Measurements from ENCODE around the gene SLC17A9. TPM values are rescaled to one million over a fixed set of nuclear protein-coding genes. Genes with fewer than 3 reads are reported as not detected.

The SLC17A9 gene
- total and polyA plus RNA-seq, 10 donors = 18.8 to 95.3 (median 34.2) TPM

GRCh38 chr20:62969179-62969760 lies 16.8 kb downstream of the SLC17A9 start:
- Histone ChIP-seq H3K27ac (no peak overlapping the region), H3K9me3 (no peaks in the 10 kb centered on the region), H3K4me3 (no peak overlapping the region), H3K27me3 (replicated peaks in 1 of 7) (peaks cover 0 to 47% (median 33%) of the 10 kb centered on the region in 7 donors), H3K4me1 (peaks cover 5 to 16% (median 13%) of the 10 kb centered on the region in 6 donors), H3K36me3 (peaks cover 0 to 33% (median 8%) of the 10 kb centered on the region in 6 donors)
- WGBS, 5 donors = 48 to 61% (median 57%) methylated on average over 16 of the region's 16 CpGs
- no peak for DNase-seq
- TF ChIP-seq CTCF (IDR thresholded peaks at IDR 0.05 in 8 of 11, conservative IDR thresholded peaks at IDR 0.05 in 3 of 11) = no peak
- no peak for TF ChIP-seq POLR2AphosphoS5 (IDR thresholded peaks at IDR 0.05)
- TF ChIP-seq POLR2A (IDR thresholded peaks at IDR 0.05) = no peak
- intact Hi-C loops (cut with DNase I; ENCODE audit: low total_unique reads) = no loop called here

- no peak for DNase-seq
- intact Hi-C loops (cut with DNase I; ENCODE audit: low total_unique reads) = no loop called here
- Histone ChIP-seq H3K27me3 (replicated peaks in 1 of 7) (peaks cover 0 to 53% (median 40%) of the 10 kb centered on the region in 7 donors), H3K9me3 (no peaks in the 10 kb centered on the region), H3K4me3 (no peak overlapping the region), H3K36me3 (peaks cover 0 to 26% (median 3%) of the 10 kb centered on the region in 6 donors), H3K4me1 (peaks cover 5 to 16% (median 13%) of the 10 kb centered on the region in 6 donors), H3K27ac (no peak overlapping the region)
- 73 to 87% (median 83%) methylated on average over 8 of the region's 8 CpGs for WGBS, 5 donors
- TF ChIP-seq POLR2AphosphoS5 (IDR thresholded peaks at IDR 0.05) (peak in 1 of 3 donors; percentile 12), POLR2A (IDR thresholded peaks at IDR 0.05) (no peak)
Observed at GRCh38 chr20:62969939-62970306, 17.4 kb downstream of the SLC17A9 start.

- Histone ChIP-seq H3K9me3 (no peaks in the 10 kb centered on the region), H3K4me3 (no peak overlapping the region), H3K27me3 (replicated peaks in 1 of 7) (peaks cover 0 to 60% (median 46%) of the 10 kb centered on the region in 7 donors), H3K27ac (no peak overlapping the region), H3K4me1 (peaks cover 5 to 16% (median 13%) of the 10 kb centered on the region in 6 donors), H3K36me3 (peaks cover 0 to 20% (median 0%) of the 10 kb centered on the region in 6 donors)
- intact Hi-C loops (cut with DNase I; ENCODE audit: low total_unique reads) = no loop called here
- no peak for DNase-seq
- TF ChIP-seq POLR2A (IDR thresholded peaks at IDR 0.05) = no peak
- TF ChIP-seq CTCF (IDR thresholded peaks at IDR 0.05 in 8 of 11, conservative IDR thresholded peaks at IDR 0.05 in 3 of 11) = no peak
- TF ChIP-seq POLR2AphosphoS5 (IDR thresholded peaks at IDR 0.05) = no peak
- 48 to 63% (median 60%) methylated on average over 7 to 33 of the region's 33 CpGs for WGBS, 5 donors
Observed at GRCh38 chr20:62970307-62971210, 18.1 kb downstream of the SLC17A9 start.

GRCh38 chr20:62971211-62971949 lies 18.9 kb downstream of the SLC17A9 start:
- Histone ChIP-seq H3K4me3 (no peak overlapping the region), H3K27ac (no peak overlapping the region), H3K36me3 (peaks cover 0 to 16% (median 0%) of the 10 kb centered on the region in 6 donors), H3K27me3 (replicated peaks in 1 of 7) (peaks cover 0 to 68% (median 54%) of the 10 kb centered on the region in 7 donors), H3K4me1 (peaks cover 5 to 16% (median 13%) of the 10 kb centered on the region in 6 donors), H3K9me3 (no peaks in the 10 kb centered on the region)
- WGBS, 5 donors = 64 to 80% (median 77%) methylated on average over 8 to 10 of the region's 10 CpGs
- no peak for DNase-seq
- TF ChIP-seq POLR2A (IDR thresholded peaks at IDR 0.05) (no peak), CTCF (IDR thresholded peaks at IDR 0.05 in 8 of 11, conservative IDR thresholded peaks at IDR 0.05 in 3 of 11) (no peak), POLR2AphosphoS5 (IDR thresholded peaks at IDR 0.05) (no peak)
- intact Hi-C loops (cut with DNase I; ENCODE audit: low total_unique reads) = no loop called here

Data from spleen (tissue), 11 donors.